PC-3 (cell line): ENCODE results near the gene PNPT1. TPM values are rescaled to one million over a fixed set of nuclear protein-coding genes. Genes with fewer than 3 reads are reported as not detected.
"Not testable (repeated sequence)": the region's sequence is repeated elsewhere in the genome, so short reads cannot be mapped to it uniquely, and the experiment has no call there.

Experiments used
- ATAC-seq: fragments of 200-7000 bp; cut with Tn5 transposase; 2 replicates; pipeline ENCODE4 v1.9.1; 2020; ENCODE audit warnings: mild to moderate bottlenecking, moderate library complexity
- BruUV-seq: library from RNA; stranded (reverse); fragments of 400-500 nt; replicated peaks from 2 replicates; lab custom pipeline; 2021; lab: Mats Ljungman, UMichigan
- CTCF ChIA-PET: fragments of 300-600 bp; sonication (Branson Sonifier 250); formaldehyde crosslinking; loops from one replicate; lab custom pipeline; 2022; ENCODE audit warnings: antibody characterized with exemption; lab: Charles Lee
- POLR2A ChIA-PET: fragments of 300-600 bp; sonication (Branson Sonifier 250); formaldehyde crosslinking; loops from one replicate; lab custom pipeline; 2022; ENCODE audit warnings: antibody characterized with exemption; ENCODE audit not compliant: unreplicated experiment; lab: Charles Lee
- DNase-seq: peaks from one replicate; pipeline ENCODE4 v3.0.0-alpha.2; 2015
- H2AFZ ChIP-seq: fragments of 300-600 bp; sonication (generic); 2 replicates; pipeline ENCODE4 v1.6.0; 2016; ENCODE audit warnings: antibody characterized with exemption, low read length
- H3F3A ChIP-seq: fragments of 300-600 bp; sonication (generic); one replicate; pipeline ENCODE4 v1.6.0; 2017; ENCODE audit warnings: antibody characterized with exemption, low read length, control low read depth, mild to moderate bottlenecking; ENCODE audit not compliant: unreplicated experiment
- H3K27ac ChIP-seq: fragments of 300-600 bp; sonication (generic); 2 replicates; pipeline ENCODE4 v1.5.1; 2016; ENCODE audit warnings: mild to moderate bottlenecking, low read length
- H3K27me3 ChIP-seq: fragments of 300-600 bp; sonication (generic); 2 replicates; pipeline ENCODE4 v1.6.1; 2016; ENCODE audit warnings: low read length, mixed read lengths
- H3K36me3 ChIP-seq: fragments of 300-600 bp; sonication (generic); 2 replicates; pipeline ENCODE4 v1.6.1; 2016; ENCODE audit warnings: low read depth, mixed run types, low read length, mixed read lengths
- H3K4me1 ChIP-seq: fragments of 300-600 bp; sonication (generic); 2 replicates; pipeline ENCODE4 v1.5.1; 2016; ENCODE audit warnings: low read length; ENCODE audit not compliant: insufficient read depth
- H3K4me2 ChIP-seq: fragments of 300-600 bp; sonication (generic); 2 replicates; pipeline ENCODE4 v1.6.0; 2016; ENCODE audit warnings: low read length
- H3K4me3 ChIP-seq: fragments of 300-600 bp; sonication (generic); 2 replicates; pipeline ENCODE4 v1.5.1; 2016; ENCODE audit warnings: mild to moderate bottlenecking, low read length, mixed read lengths
- H3K79me2 ChIP-seq: fragments of 300-600 bp; sonication (generic); 2 replicates; pipeline ENCODE4 v1.6.1; 2017; ENCODE audit warnings: low read length, mixed read lengths
- H3K9ac ChIP-seq: fragments of 300-600 bp; sonication (generic); 2 replicates; pipeline ENCODE4 v1.6.0; 2016; ENCODE audit warnings: mild to moderate bottlenecking, low read length
- H3K9me2 ChIP-seq: fragments of 300-600 bp; sonication (generic); replicated peaks from 2 replicates; pipeline ENCODE4 v1.6.1; 2016; ENCODE audit warnings: mixed run types, low read length, mixed read lengths
- H3K9me3 ChIP-seq: fragments of 300-600 bp; sonication (generic); 2 replicates; pipeline ENCODE4 v1.6.1; 2016; ENCODE audit warnings: low read length, mixed read lengths
- H4K20me1 ChIP-seq: fragments of 300-600 bp; sonication (generic); 2 replicates; pipeline ENCODE4 v1.6.1; 2016; ENCODE audit warnings: low read length, mixed read lengths
- EZH2 ChIP-seq: fragments of 300-600 bp; sonication (generic); IDR thresholded peaks from one replicate; pipeline ENCODE4 v1.6.1; 2017; ENCODE audit warnings: antibody characterized with exemption, mild to moderate bottlenecking, low read length; ENCODE audit not compliant: unreplicated experiment
- EZH2phosphoT487 ChIP-seq: fragments of 300-600 bp; sonication (generic); IDR thresholded peaks from 2 replicates; pipeline ENCODE4 v1.6.1; 2018; ENCODE audit warnings: mild to moderate bottlenecking, antibody characterized with exemption, low read length, borderline replicate concordance
- intact Hi-C: fragments of 100-400 bp; cut with micrococcal nuclease; formaldehyde crosslinking; loops from 2 replicates; pipeline ENCODE4 v1.9.0; 2023
- total RNA-seq: library from RNA; depleted of rRNA; stranded (reverse); fragments of >200 nt; gene quantifications from 2 replicates; pipeline ENCODE4 v1.2.3, GENCODE V29; 2014
- TF ChIP-seq, protein P1 (sequence below): fragments of 300-600 bp; sonication (generic); conservative IDR thresholded peaks from 2 replicates; pipeline ENCODE4 v1.5.1; 2017; ENCODE audit warnings: antibody characterized with exemption, low read depth, mild to moderate bottlenecking, low read length

Gene PNPT1
- total RNA-seq, 1 experiment from 2014 or later = 43.6 TPM

DNA sequence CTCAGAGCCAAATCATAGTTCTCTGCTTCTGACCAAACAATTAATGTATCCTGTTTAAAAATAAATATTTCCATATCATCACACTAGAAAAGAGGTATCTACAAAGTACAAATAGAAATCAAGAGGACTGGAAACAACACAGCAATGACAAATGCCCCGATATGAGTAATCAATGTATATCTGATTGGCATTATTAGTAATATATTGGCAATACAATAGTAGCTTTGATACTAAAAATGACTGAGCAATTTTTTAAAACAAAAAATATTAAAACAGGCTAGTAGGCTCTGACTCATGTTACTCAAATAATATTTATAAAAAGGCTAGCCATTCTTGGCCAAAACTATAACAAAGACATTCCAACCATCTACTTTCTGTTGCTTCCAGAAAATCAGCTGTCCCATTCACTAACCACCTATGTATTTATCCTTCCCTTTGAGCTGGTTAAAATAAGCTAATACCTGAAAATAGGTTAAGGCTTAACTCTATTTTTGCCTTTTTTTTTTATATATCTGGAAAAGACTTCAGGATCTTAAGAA, 89.5 kb downstream of the PNPT1 start:
- Histone ChIP-seq H2AFZ (no peak overlapping the region), H3K79me2 (peaks cover 73% of the 10 kb centered on the region), H3K27ac (peak overlapping the region; percentile 7; the same call in 1 of the 2 replicates), H3K27me3 (no peaks in the 10 kb centered on the region), H3K36me3 (peaks cover 17% of the 10 kb centered on the region; the same call in 1 of the 2 replicates), H3F3A (no peaks in the 10 kb centered on the region), H4K20me1 (no peaks in the 10 kb centered on the region), H3K4me2 (0 out of 2 replicates have a peak overlapping the region, but pooled peaks have one; percentile 9), H3K4me1 (peaks cover 8% of the 10 kb centered on the region), H3K4me3 (no peak overlapping the region), H3K9ac (no peak overlapping the region), H3K9me3 (no peaks in the 10 kb centered on the region), H3K9me2 (no peaks in the 10 kb centered on the region)
- intact Hi-C loops = no loop called here
- DNase-seq (no peak), ATAC-seq (peak; percentile 79)
- TF ChIP-seq EZH2 (no peak), EZH2phosphoT487 (no peak)
- TF ChIP-seq, protein P1, sequence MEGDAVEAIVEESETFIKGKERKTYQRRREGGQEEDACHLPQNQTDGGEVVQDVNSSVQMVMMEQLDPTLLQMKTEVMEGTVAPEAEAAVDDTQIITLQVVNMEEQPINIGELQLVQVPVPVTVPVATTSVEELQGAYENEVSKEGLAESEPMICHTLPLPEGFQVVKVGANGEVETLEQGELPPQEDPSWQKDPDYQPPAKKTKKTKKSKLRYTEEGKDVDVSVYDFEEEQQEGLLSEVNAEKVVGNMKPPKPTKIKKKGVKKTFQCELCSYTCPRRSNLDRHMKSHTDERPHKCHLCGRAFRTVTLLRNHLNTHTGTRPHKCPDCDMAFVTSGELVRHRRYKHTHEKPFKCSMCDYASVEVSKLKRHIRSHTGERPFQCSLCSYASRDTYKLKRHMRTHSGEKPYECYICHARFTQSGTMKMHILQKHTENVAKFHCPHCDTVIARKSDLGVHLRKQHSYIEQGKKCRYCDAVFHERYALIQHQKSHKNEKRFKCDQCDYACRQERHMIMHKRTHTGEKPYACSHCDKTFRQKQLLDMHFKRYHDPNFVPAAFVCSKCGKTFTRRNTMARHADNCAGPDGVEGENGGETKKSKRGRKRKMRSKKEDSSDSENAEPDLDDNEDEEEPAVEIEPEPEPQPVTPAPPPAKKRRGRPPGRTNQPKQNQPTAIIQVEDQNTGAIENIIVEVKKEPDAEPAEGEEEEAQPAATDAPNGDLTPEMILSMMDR = no peak
- POLR2A ChIA-PET = no interaction called here
- CTCF ChIA-PET = no interaction called here
- BruUV-seq = no TSS peak

- DNase-seq (no peak), ATAC-seq (no peak)
- Histone ChIP-seq H3K9me3 (no peaks in the 10 kb centered on the region), H3K27me3 (no peaks in the 10 kb centered on the region), H3K79me2 (peaks cover 52% of the 10 kb centered on the region), H3K36me3 (peaks cover 24% of the 10 kb centered on the region; the same call in 1 of the 2 replicates), H3K27ac (no peak overlapping the region), H3K4me3 (no peak overlapping the region), H3F3A (no peaks in the 10 kb centered on the region), H2AFZ (no peak overlapping the region), H3K4me1 (peaks cover 8% of the 10 kb centered on the region), H3K9ac (no peak overlapping the region), H3K9me2 (no peaks in the 10 kb centered on the region), H4K20me1 (no peaks in the 10 kb centered on the region), H3K4me2 (no peak overlapping the region)
- ChIA-PET POLR2A (no interaction called here), CTCF (no interaction called here)
- BruUV-seq = no TSS peak
- TF ChIP-seq, protein P1 = no peak
- TF ChIP-seq EZH2phosphoT487 (no peak), EZH2 (no peak)
- intact Hi-C loops = no loop called here
Measured at GRCh38 chr2:55601849-55602248, 91.8 kb downstream of the PNPT1 start.

GRCh38 chr2:55598056-55598795, 95.4 kb downstream of the PNPT1 start:
- H3K4me1 ChIP-seq = no peaks in the 10 kb centered on the region
- H3K27ac ChIP-seq = no peak overlapping the region
- H3K9ac ChIP-seq = no peak overlapping the region
- ChIA-PET CTCF (no interaction called here), POLR2A (no interaction called here)
- no peaks in the 10 kb centered on the region for H4K20me1 ChIP-seq
- H3K4me2 ChIP-seq = no peak overlapping the region
- H3K27me3 ChIP-seq = no peaks in the 10 kb centered on the region
- intact Hi-C loops = no loop called here
- TSS peak; percentile 30 for BruUV-seq
- H3F3A ChIP-seq = no peaks in the 10 kb centered on the region
- H2AFZ ChIP-seq = no peak overlapping the region
- DNase-seq (no peak), ATAC-seq (no peak)
- peaks cover 45% of the 10 kb centered on the region for H3K79me2 ChIP-seq
- H3K9me2 ChIP-seq = no peaks in the 10 kb centered on the region
- no peak overlapping the region for H3K4me3 ChIP-seq
- TF ChIP-seq, protein P1 = no peak
- no peak for TF ChIP-seq EZH2phosphoT487
- no peak for TF ChIP-seq EZH2
- H3K36me3 ChIP-seq = peaks cover 26% of the 10 kb centered on the region; the same call in 1 of the 2 replicates
- no peaks in the 10 kb centered on the region for H3K9me3 ChIP-seq

DNA sequence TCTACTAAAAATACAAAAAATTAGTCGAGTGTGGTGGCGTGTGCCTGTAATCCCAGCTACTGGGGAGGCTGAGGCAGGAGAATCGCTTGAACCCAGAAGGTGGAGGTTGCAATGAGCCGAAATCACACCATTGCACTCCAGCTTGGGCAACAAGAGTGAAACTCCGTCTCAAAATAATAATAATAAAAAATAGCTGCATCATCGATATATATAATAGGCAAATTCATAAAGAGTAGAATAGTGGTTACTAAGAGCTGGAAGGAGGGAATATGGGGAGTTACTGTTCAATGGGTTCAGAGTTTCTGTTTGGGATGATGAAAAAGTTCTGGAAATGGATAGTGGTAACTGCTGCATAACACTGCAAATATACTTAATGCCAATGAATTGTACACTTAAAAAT, 96.8 kb downstream of the PNPT1 start:
- H3K9me2 ChIP-seq, H3K4me1 ChIP-seq, DNase-seq, H3K4me2 ChIP-seq, H3K4me3 ChIP-seq, H3K27ac ChIP-seq, BruUV-seq, H3K9me3 ChIP-seq, POLR2A ChIA-PET, H3K9ac ChIP-seq, intact Hi-C loops, H3F3A ChIP-seq, CTCF ChIA-PET, H2AFZ ChIP-seq, H3K27me3 ChIP-seq, H4K20me1 ChIP-seq, ATAC-seq: not testable (repeated sequence)
- Histone ChIP-seq H3K79me2 (peaks cover 39% of the 10 kb centered on the region), H3K36me3 (peaks cover 11% of the 10 kb centered on the region; the same call in 1 of the 2 replicates)
